Fibroblast of the conjunctiva (primary cell): ENCODE results near the gene TP73.

Experiments
- DNase-seq: peaks from one replicate; pipeline ENCODE4 v3.0.0-alpha.2; 2010; ENCODE audit warnings: low read depth

The TP73 gene

GRCh38 chr1:3708791-3709190, 56.5 kb downstream of the TP73 start:
- DNase-seq: no peak

DNA sequence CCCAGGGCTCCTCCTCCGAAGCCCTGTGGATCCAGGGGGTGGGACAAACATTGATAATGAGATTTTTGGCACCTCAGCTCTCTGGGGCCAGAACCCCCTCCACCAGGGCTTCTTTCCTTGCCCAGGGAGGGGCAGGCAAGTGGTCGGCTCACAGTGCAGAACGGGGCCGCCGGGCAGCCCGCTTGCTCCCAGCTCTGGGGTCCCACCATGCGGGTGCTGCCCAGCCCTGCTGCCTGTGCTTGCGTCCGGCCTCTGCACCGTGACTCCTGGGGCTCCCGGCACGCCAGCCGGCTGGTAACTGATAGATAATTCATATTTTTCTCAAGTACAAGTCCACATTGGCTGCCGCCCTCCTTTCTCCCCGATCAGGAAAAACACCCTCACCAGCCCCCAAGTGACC, 57.9 kb downstream of the TP73 start:
- no peak for DNase-seq

DNA sequence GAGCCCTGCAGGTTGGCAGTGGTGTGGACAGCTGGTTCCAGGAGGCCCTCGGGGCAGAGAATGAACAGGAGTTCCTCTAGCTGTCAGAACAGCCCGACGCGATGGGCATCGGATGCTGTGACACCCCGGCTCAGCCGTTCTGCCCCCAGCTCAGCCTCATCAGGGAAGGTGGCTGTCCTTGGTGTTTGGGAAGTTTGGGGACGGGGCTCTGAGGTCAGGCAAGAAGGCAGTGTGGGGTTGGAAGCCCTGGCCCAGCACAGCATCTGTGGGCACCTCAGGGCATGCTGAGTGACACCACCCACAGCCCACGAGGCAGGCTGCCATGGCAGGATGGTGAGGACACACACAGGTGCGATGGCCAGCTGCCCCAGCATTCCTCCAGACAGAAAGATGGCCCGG, 59.1 kb downstream of the TP73 start:
- DNase-seq: no peak

DNA sequence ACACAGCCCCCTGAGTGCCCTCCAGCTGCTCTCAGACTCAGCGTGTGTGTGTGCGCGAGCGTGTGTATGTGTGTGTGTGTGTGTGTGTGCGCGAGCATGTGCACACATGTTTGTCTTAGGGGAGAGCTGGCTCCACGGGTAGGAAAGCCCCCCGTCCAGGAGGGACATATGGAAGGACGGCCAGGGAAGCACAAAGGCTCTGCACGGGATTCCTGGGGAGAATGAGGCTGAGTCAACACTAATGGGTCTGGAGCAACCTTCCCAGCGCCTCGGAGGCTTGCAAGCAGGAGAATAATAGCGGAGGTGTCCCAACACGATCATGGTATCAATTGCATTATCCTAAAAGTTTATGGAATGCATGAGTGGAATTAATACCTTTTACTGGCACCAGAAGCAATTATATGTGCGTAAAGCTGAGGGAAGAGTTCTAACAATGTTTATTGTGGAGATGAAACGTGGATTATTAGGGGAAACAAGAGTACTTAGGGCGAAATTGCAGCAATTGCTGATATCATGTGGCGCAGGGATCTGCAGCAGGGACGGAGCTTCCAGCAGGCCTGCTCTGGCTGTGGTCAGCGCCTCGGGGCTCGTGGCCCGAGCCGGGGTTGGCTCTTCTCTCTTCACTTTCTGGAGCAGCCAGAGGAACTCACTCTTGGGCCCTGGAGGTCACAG, 59.6 kb downstream of the TP73 start:
- no peak for DNase-seq

DNA sequence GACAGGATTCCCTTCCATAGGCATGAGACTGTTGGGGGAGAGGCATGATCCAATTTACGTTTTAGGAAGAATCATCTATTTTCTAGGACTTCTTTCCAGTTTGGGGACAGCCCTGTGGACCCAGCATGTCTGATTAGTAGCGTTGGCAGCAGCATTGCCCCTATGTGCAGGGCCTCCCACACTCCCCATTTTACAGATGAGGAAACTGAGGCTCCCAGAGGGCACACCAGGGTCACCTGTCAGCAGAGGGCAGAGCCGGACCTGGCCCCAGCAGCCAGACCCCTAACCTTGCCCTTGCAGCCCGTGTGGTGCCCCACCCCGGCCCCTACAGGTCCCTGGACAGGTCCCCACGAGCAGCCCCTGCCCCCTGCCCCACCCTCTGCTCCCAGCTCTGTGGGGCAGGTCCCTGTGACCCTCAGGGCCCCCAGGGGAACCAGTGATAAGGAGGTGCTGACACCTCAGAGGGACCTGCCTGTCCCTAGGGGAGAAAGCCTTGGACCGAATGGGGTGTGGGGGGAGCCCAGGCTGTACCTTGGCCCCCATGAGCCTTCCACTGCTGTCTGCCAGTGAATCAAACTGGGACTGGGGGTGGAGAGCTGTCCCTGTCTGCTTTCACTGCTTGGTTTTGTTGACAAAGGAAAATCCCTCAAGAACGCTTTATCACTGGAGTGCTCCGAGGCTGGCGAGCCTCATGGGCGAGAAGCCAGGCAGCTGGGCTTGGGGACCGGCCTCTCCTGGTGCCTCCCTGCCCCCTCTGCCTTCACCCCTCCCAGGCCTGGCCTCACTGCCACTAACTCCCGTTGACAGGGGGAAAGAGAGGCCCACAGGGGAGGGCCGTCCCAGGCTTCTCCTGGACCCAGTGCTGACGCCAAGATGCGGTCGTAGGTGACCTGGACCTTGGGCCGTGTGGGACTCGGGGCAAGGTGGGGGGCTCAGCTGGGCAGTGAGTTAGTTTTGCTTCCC, 60.5 kb downstream of the TP73 start:
- no peak for DNase-seq

- DNase-seq: no peak
Observed at GRCh38 chr1:3713840-3714239, 61.5 kb downstream of the TP73 start.

- no peak for DNase-seq
Observed at GRCh38 chr1:3714284-3714741, 62.0 kb downstream of the TP73 start.

- no peak for DNase-seq
Observed at GRCh38 chr1:3714814-3715213, 62.5 kb downstream of the TP73 start.

- DNase-seq: no peak
Observed at GRCh38 chr1:3716351-3716750, 64.0 kb downstream of the TP73 start.

DNA sequence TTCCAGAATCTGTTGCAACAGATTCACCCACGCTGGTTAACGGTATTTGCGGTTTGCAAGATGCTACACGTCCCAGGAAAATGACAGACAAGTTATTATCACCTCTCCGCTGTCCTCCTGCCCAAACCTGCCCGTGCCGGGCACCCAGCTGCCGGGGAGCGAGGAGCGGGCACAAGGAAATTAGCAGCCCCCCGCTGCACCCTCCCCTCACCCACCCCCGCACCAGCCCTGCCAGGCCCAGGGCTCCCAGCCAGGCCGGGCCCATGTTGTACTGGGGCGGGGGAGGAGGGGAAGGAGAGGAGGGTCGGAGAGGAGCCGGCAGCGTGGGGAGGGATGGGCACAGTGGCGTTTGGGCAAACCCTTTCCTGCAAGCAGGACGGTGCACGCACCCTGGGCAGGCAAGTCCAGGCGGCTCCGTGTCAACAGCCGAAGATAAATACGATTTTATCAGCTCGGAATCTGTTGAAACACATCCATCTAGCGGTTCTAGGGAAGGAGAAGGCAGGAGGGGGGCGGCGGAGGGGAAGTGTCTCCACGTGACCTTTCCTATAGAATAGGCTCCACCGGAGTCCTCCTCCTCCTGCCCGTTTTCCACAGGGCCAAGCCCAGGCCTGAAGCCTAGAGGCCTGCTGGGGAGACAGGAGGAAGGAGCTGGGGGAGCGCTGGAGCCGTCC, 64.9 kb downstream of the TP73 start:
- no peak for DNase-seq

DNA sequence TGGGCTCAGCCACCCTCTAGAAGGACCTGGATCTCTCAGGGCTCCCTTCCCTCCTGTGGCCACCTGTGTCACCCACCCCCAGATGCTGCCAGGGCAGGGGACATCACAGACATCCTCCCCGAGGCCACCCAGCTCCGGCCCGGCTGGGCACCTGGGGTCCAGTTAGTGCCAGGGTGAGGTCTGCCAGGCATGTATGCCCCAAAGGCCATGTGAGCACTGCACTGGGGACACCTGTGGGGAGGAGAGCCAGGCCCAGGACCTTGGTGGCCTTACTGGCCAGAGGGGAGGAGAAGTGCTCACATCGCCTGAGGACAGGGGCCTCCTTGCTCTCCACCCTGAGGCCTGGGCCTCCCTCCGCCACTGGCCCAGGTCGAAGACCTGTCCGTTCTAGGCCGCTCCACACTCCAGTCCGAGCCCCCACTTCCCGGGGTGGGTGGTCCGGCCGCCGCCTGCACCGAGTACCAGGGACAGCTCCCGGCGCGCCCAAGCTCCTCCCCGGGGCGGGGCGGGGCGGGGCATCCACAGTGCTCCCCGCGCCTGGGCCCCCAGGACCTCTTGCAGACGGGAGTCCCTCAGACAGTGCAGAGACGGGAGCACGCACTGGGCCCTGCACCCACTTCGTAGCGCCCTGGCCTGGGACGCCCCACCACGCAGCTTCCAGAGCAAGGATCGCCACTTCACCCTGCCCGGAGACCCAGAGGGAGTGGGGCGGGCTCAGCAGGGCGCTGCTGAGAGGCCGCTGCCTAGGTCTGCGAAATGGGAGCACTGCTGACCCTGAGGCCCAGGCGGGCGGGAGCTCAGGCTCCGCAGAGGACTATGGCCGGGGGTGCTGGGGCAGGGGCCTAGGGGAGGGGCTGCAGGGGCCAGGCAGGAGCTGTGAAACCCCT, 65.6 kb downstream of the TP73 start:
- DNase-seq: no peak

- no peak for DNase-seq
Observed at GRCh38 chr1:3718764-3719163, 66.4 kb downstream of the TP73 start.

DNA sequence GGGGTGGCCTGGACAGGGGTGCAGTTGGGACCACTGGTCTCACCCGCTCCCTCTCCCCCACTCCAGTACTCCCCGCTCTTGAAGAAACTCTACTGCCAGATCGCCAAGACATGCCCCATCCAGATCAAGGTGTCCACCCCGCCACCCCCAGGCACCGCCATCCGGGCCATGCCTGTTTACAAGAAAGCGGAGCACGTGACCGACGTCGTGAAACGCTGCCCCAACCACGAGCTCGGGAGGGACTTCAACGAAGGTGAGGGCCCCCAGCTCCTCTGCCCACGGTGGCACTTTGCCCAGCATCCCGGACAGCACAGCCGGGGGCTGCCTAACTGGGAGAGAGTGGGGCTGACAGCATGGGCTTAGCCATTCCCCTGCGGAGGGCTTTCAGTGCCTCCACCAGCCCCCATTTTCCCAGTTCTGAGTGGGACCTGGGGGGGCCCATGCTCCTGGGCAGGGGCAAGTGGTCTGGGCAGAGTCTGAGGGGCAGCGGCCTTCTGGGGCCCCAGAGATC, 69.7 kb downstream of the TP73 start:
- DNase-seq: no peak

DNA sequence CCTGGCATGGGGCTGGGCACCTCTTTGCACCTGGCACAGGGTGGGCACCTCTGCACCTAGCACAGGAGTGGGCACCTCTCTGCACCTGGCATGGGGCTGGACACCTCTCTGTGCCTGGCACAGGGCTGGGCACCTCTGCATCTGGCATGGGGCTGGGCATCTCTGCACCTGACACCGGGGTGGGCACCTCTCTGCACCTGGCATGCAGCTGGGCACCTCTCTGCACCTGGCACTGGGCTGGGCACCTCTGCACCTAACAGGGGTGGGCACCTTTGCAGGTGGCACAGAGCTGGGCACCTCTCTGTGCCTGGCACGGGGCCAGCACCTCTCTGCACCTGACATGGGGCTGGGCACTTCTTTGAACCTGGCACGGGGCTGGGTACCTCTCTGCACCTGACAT, 70.5 kb downstream of the TP73 start:
- DNase-seq: no peak

DNA sequence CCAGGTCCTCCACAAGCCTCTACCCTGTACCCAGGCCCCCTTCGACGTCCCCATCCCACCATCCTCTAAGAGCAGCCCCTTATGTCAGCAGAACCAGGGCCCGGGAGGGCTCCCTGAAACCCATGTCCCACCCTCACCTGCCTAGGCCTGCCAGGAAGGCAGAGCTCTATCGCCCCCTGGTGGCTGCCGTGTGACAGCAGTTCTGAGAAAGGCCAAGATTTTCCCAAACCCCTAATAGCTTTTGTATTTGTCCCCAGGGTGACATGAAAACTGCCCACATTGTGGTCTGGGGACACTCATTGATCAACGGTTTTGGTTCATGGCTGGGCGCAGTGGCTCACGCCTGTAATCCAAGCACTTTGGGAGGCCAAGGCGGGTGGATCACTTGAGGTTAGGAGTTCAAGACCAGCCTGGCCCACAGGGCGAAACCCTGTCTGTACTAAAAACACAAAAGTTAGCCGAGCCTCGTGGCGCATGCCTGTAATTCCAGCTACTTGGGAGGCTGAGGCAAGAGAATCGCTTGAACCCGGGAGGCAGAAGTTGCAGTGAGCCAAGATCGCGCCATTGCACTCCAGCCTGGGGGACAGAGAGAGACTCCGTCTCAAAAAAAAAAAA, 72.2 kb downstream of the TP73 start:
- peak; percentile 24 for DNase-seq

DNA sequence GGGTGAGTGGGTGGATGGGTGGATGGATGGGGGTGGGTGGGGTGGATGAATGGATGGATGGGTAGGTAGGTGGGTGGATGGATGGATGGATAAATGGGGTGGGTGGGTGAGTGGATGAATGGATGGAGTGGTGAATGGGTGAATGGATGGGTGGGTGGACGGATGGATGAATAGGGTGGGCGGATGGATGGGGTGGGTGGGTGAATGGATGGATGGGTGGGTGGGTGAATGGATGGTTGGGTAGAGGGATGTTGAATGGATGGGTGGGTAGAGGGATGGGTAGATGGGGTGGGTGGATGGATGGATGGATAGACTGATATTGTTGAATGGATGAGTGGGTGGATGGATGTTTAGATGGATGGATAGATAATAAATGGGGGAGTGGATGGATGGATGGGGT, 73.0 kb downstream of the TP73 start:
- no peak for DNase-seq

DNA sequence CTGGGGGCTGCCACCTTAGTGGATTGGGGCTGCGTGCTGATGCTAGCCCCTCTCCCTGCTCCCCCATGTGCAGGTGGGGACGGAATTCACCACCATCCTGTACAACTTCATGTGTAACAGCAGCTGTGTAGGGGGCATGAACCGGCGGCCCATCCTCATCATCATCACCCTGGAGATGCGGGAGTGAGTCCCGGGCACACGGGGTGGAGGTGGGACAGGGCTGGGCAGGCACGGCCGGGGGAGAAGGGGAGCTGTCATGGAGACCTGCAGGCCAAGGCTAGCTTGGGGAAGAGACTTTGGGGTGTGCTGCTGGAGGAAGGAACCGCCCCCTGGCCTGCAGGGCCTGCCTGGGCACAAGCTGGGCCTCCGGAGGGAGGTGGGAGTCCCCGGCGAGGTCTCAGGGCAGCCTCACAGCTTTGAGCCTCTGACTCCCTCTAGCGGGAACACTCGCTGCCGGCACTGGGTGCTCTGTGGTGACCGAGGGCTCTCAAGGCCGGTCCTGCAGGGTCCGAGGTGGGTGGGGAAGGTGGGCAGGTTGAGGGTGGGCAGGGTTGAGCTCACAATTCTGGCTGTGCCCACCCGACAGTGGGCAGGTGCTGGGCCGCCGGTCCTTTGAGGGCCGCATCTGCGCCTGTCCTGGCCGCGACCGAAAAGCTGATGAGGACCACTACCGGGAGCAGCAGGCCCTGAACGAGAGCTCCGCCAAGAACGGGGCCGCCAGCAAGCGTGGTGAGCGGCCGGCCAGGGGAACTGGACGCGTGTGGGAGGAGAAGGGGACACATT, 74.9 kb downstream of the TP73 start:
- DNase-seq: no peak

DNA sequence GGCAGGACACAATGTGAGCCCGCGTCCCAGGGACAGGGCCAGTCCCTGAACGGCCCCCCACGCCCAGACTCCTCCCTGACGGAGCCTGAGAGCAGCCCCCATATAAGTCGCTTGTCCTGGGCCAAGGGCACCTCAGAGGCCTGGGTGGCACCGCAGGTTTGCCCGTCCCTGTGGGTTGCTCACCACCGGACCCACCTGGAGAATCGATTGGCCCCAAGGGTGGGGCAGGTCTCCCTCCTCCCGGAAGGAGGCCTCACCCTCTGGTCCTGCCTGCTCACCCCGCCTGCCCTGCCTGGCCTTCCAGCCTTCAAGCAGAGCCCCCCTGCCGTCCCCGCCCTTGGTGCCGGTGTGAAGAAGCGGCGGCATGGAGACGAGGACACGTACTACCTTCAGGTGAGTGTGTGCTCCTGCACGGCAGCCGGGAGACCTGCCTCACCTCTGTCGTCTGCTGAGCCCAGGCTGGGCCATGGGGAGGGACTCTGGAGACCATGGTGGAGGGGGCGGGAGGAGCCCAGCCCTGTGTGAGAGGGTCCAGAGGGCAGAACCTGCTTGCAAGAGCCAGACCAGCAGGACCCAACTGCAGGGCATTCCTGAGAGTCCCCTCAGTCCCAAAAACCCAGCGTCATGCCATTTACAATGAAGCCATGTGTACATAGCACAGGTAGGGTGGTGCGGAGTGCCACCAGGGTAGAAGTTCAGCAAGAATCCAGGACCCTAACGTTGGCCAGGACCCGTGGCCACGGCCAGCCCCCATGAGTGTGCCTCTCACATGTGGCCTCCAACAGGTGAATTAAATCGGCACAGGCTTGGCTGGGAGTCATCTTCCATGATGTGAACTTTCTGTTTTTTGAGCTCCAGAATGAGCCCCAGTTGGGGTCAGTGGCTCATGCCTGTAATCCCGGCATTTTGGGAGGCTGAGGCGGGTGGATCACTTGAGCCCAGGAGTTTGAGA, 75.8 kb downstream of the TP73 start:
- DNase-seq: no peak
